Astrocyte (in vitro differentiated cells and primary cell): ENCODE data around the gene CDC34. TPM values are rescaled to one million over a fixed set of nuclear protein-coding genes. Genes with fewer than 3 reads are reported as not detected.

Experiments used
- DNase-seq: peaks from one replicate; pipeline ENCODE4 v3.0.0-alpha.2; 2010; ENCODE audit warnings: low read depth
- FAIRE-seq: peaks from 2 replicates; lab custom pipeline; 2011; peaks lifted over from hg19 to GRCh38; lab: Jason Lieb, UNC
- H2AFZ ChIP-seq: 2 replicates; pipeline ENCODE4 v1.6.0; 2012; ENCODE audit warnings: low read depth, low read length, inconsistent platforms
- H3K27ac ChIP-seq: 2 replicates; pipeline ENCODE4 v1.5.1; 2011; ENCODE audit warnings: low read depth, low read length, inconsistent platforms
- H3K27me3 ChIP-seq: 2 replicates; pipeline ENCODE4 v1.6.0; 2011; ENCODE audit warnings: low read length, inconsistent platforms; ENCODE audit not compliant: insufficient read depth
- H3K36me3 ChIP-seq: 2 replicates; pipeline ENCODE4 v1.5.1; 2011; ENCODE audit warnings: low read length, inconsistent platforms; ENCODE audit not compliant: insufficient read depth
- H3K4me1 ChIP-seq: 2 replicates; pipeline ENCODE4 v1.5.1; 2011; ENCODE audit warnings: low read length, inconsistent platforms; ENCODE audit not compliant: insufficient read depth
- H3K4me2 ChIP-seq: 2 replicates; pipeline ENCODE4 v1.6.0; 2012; ENCODE audit warnings: low read length, inconsistent platforms
- H3K4me3 ChIP-seq: 2 replicates; pipeline ENCODE4 v1.5.1; 2011; ENCODE audit warnings: low read depth, mild to moderate bottlenecking, low read length, inconsistent platforms; ENCODE audit not compliant: insufficient read depth
- H3K79me2 ChIP-seq: 2 replicates; pipeline ENCODE4 v1.6.0; 2012; ENCODE audit warnings: mild to moderate bottlenecking, low read length, inconsistent platforms; ENCODE audit not compliant: insufficient read depth
- H3K9ac ChIP-seq: 2 replicates; pipeline ENCODE4 v1.6.0; 2012; ENCODE audit warnings: mild to moderate bottlenecking, low read length, inconsistent platforms
- H3K9me3 ChIP-seq: 2 replicates; pipeline ENCODE4 v1.5.1; 2012; ENCODE audit warnings: low read depth, mild to moderate bottlenecking, low read length, inconsistent platforms; ENCODE audit not compliant: insufficient read depth
- H4K20me1 ChIP-seq: 2 replicates; pipeline ENCODE4 v1.6.0; 2012; ENCODE audit warnings: low read length, inconsistent platforms; ENCODE audit not compliant: insufficient read depth
- H3K27ac Mint-ChIP-seq: one replicate; pipeline ENCODE4 v1.8.0; 2021; ENCODE audit warnings: mild to moderate bottlenecking, mixed read lengths; ENCODE audit not compliant: unreplicated experiment
- H3K27me3 Mint-ChIP-seq: one replicate; pipeline ENCODE4 v1.8.0; 2021; ENCODE audit warnings: low read depth, mixed read lengths; ENCODE audit not compliant: unreplicated experiment
- H3K36me3 Mint-ChIP-seq: one replicate; pipeline ENCODE4 v1.8.0; 2021; ENCODE audit warnings: low read depth, mixed read lengths; ENCODE audit not compliant: unreplicated experiment
- H3K4me1 Mint-ChIP-seq: one replicate; pipeline ENCODE4 v1.8.0; 2021; ENCODE audit warnings: low read depth, mixed read lengths; ENCODE audit not compliant: unreplicated experiment
- H3K4me3 Mint-ChIP-seq: one replicate; pipeline ENCODE4 v1.8.0; 2021; ENCODE audit warnings: mild to moderate bottlenecking, moderate library complexity, mixed read lengths; ENCODE audit not compliant: unreplicated experiment
- H3K9me3 Mint-ChIP-seq: one replicate; pipeline ENCODE4 v1.8.0; 2021; ENCODE audit warnings: mild to moderate bottlenecking, mixed read lengths; ENCODE audit not compliant: unreplicated experiment
- CTCF ChIP-seq: IDR thresholded peaks from 2 replicates; pipeline ENCODE4 v1.5.1; 2011; ENCODE audit warnings: low read depth, mild to moderate bottlenecking, inconsistent platforms, low read length, moderate library complexity; ENCODE audit not compliant: insufficient read depth
- EZH2 ChIP-seq: IDR thresholded peaks from 2 replicates; pipeline ENCODE4 v1.6.1; 2012; ENCODE audit warnings: mild to moderate bottlenecking, low read length, inconsistent platforms; ENCODE audit not compliant: insufficient read depth
- total RNA-seq: library from RNA; stranded (reverse); gene quantifications from 2 replicates; pipeline ENCODE4 v1.2.1, GENCODE V29; 2021

Gene CDC34
- total RNA-seq, 1 donor from 2014 or later, result 190 TPM

GRCh38 chr19:530134-531008 is 1.2 kb upstream of the CDC34 start:
- H4K20me1 ChIP-seq, result peaks cover 35% of the 10 kb centered on the region
- Mint-ChIP-seq H3K27me3 (peaks cover 3% of the 10 kb centered on the region), H3K9me3 (no peaks in the 10 kb centered on the region), H3K27ac (peak overlapping the region; percentile 66), H3K4me3 (peak overlapping the region; percentile 85), H3K36me3 (peaks cover 3% of the 10 kb centered on the region), H3K4me1 (peaks cover 11% of the 10 kb centered on the region)
- H3K27ac ChIP-seq, result no peak overlapping the region
- no peak for DNase-seq
- H3K79me2 ChIP-seq, result peaks cover 37% of the 10 kb centered on the region
- TF ChIP-seq EZH2, result no peak
- no peak for TF ChIP-seq CTCF
- peak overlapping the region; percentile 76 for H3K4me3 ChIP-seq
- no peaks in the 10 kb centered on the region for H3K9me3 ChIP-seq
- FAIRE-seq, result no peak
- peak overlapping the region; percentile 85 for H3K9ac ChIP-seq
- no peaks in the 10 kb centered on the region for H3K27me3 ChIP-seq
- H3K4me1 ChIP-seq, result peaks cover 26% of the 10 kb centered on the region
- H3K4me2 ChIP-seq, result peak overlapping the region; percentile 88
- H2AFZ ChIP-seq, result peak overlapping the region; percentile 93
- no peaks in the 10 kb centered on the region for H3K36me3 ChIP-seq

GRCh38 chr19:531009-531752 is 379 bp upstream of the CDC34 start:
- TF ChIP-seq EZH2 (no peak), CTCF (no peak)
- FAIRE-seq, result no peak
- Histone ChIP-seq H3K27ac (peak overlapping the region; percentile 70), H3K9ac (peak overlapping the region; percentile 85), H3K9me3 (no peaks in the 10 kb centered on the region), H3K4me3 (peak overlapping the region; percentile 76), H4K20me1 (peaks cover 43% of the 10 kb centered on the region), H3K79me2 (peaks cover 45% of the 10 kb centered on the region), H3K4me2 (peak overlapping the region; percentile 92), H3K27me3 (no peaks in the 10 kb centered on the region), H2AFZ (peak overlapping the region; percentile 93), H3K4me1 (peaks cover 28% of the 10 kb centered on the region), H3K36me3 (no peaks in the 10 kb centered on the region)
- H3K27ac Mint-ChIP-seq, result peak overlapping the region; percentile 26
- no peaks in the 10 kb centered on the region for H3K9me3 Mint-ChIP-seq
- peak; percentile 47 for DNase-seq
- H3K4me3 Mint-ChIP-seq, result peak overlapping the region; percentile 85
- H3K27me3 Mint-ChIP-seq, result peaks cover 2% of the 10 kb centered on the region
- H3K4me1 Mint-ChIP-seq, result peaks cover 11% of the 10 kb centered on the region
- peaks cover 3% of the 10 kb centered on the region for H3K36me3 Mint-ChIP-seq
